Smooth muscle cell (in vitro differentiated cells): ENCODE results near the gene ITGA5. TPM values are rescaled to one million over a fixed set of nuclear protein-coding genes. Genes with fewer than 3 reads are reported as not detected.

Source experiments
- DNase-seq: peaks from one replicate; lab custom pipeline; 2025; ENCODE audit not compliant: unreplicated experiment; lab: John Stamatoyannopoulos, UW
- H2AFZ ChIP-seq: fragments of 200-600 bp; sonication (generic); 2 replicates; pipeline ENCODE4 v1.6.0; 2016; ENCODE audit warnings: antibody characterized with exemption, low read depth, mild to moderate bottlenecking
- H3F3A ChIP-seq: fragments of 200-600 bp; sonication (generic); 2 replicates; pipeline ENCODE4 v1.6.0; 2017; ENCODE audit warnings: antibody characterized with exemption, low read depth
- H3K27ac ChIP-seq: fragments of 200-600 bp; sonication (generic); 2 replicates; pipeline ENCODE4 v1.5.1; 2016; ENCODE audit warnings: low read depth, mild to moderate bottlenecking
- H3K27me3 ChIP-seq: fragments of 200-600 bp; sonication (generic); 2 replicates; pipeline ENCODE4 v1.6.1; 2016; ENCODE audit warnings: low read depth, mild to moderate bottlenecking
- H3K36me3 ChIP-seq: fragments of 200-600 bp; sonication (generic); 2 replicates; pipeline ENCODE4 v1.5.1; 2016; ENCODE audit warnings: low read depth
- H3K4me1 ChIP-seq: fragments of 200-600 bp; sonication (generic); 2 replicates; pipeline ENCODE4 v1.5.1; 2016; ENCODE audit warnings: low read depth
- H3K4me2 ChIP-seq: fragments of 200-600 bp; sonication (generic); 2 replicates; pipeline ENCODE4 v1.6.0; 2016; ENCODE audit warnings: mild to moderate bottlenecking
- H3K4me3 ChIP-seq: fragments of 200-600 bp; sonication (generic); 2 replicates; pipeline ENCODE4 v1.5.1; 2016; ENCODE audit warnings: mild to moderate bottlenecking
- H3K79me2 ChIP-seq: fragments of 200-600 bp; sonication (generic); 2 replicates; pipeline ENCODE4 v1.6.0; 2016; ENCODE audit warnings: low read depth, mild to moderate bottlenecking
- H3K9ac ChIP-seq: fragments of 200-600 bp; sonication (generic); 2 replicates; pipeline ENCODE4 v1.6.0; 2016; ENCODE audit warnings: low read depth
- H3K9me3 ChIP-seq: fragments of 200-600 bp; sonication (generic); replicated peaks from 2 replicates; pipeline ENCODE4 v1.5.1; 2016; ENCODE audit warnings: low read depth
- H4K20me1 ChIP-seq: fragments of 200-600 bp; sonication (generic); 2 replicates; pipeline ENCODE4 v1.6.0; 2016; ENCODE audit warnings: low read depth
- CTCF ChIP-seq: fragments of 200-600 bp; sonication (generic); IDR thresholded peaks from 2 replicates; pipeline ENCODE4 v1.5.1; 2017; ENCODE audit warnings: borderline replicate concordance, mild to moderate bottlenecking, antibody characterized with exemption; ENCODE audit not compliant: insufficient read depth, poor library complexity, severe bottlenecking
- WGBS: methylation state at CpG from one replicate; pipeline ENCODE4 v1.1.7; 2016; ENCODE audit warnings: low lambda C conversion rate; 5-methylcytosine and 5-hydroxymethylcytosine counted together
- polyA plus RNA-seq: library from polyadenylated mRNA; unstranded; fragments of >200 nt; fragmentation: Nextera tagmentation; extraction: Ambion mirVana; gene quantifications from 2 replicates; pipeline ENCODE4 v1.2.1, GENCODE V29; 2016
- total RNA-seq: library from RNA; depleted of rRNA; stranded (reverse); fragments of >200 nt; gene quantifications from 2 replicates; pipeline ENCODE4 v1.2.3, GENCODE V29; 2014

ITGA5 gene
- total and polyA plus RNA-seq, 2 experiments from 2014 or later, result 163 to 192 TPM

DNA sequence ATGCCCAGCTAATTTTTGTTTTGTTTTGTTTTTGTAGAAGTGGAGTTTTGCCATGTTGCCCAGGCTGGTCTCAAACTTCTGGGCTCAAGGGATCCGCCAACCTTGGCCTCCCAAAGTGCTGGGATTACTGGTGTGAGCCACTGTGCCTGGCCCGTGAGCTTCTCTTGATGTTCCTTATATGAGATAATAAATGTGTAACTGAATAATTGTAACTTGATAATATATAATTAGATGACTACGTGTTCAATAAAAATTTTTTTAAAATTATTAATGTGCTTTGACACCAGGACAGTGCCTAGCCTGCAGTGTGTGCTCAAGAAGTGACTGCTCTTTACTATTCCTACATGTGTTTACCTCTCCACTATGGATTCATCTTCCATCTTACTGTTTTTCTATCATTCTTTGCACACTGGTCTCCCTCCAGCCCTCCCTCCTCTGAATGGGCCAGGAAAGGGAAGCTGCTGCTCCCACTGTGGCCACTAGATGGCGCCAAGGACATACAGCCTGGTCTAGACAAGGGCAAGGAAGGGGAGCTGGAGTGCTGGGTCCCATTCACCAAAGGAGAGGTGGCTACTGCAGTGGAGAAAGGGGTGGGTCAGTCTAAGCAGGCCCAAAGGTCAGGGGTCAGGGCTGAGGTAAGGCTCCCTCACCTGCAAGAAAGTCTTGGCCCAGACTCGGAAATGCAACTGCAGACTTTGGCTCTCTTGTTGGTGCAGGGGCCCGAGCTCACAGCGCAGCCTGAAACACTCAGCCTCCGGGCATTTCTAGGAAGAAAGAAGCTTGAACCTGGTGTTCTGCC is 19.9 kb downstream of the ITGA5 start:
- Histone ChIP-seq H3K4me3 (no peak overlapping the region), H2AFZ (no peak overlapping the region), H3F3A (peaks cover 38% of the 10 kb centered on the region), H3K4me1 (no peaks in the 10 kb centered on the region), H3K36me3 (peaks cover 11% of the 10 kb centered on the region), H4K20me1 (peaks cover 15% of the 10 kb centered on the region), H3K9me3 (no peaks in the 10 kb centered on the region), H3K4me2 (no peak overlapping the region), H3K79me2 (no peaks in the 10 kb centered on the region), H3K27me3 (no peaks in the 10 kb centered on the region), H3K27ac (no peak overlapping the region), H3K9ac (no peak overlapping the region)
- peak; percentile 99 for TF ChIP-seq CTCF
- peak; percentile 76 for DNase-seq
- WGBS, result 74% methylated on average over 8 of the region's 8 CpGs

DNA sequence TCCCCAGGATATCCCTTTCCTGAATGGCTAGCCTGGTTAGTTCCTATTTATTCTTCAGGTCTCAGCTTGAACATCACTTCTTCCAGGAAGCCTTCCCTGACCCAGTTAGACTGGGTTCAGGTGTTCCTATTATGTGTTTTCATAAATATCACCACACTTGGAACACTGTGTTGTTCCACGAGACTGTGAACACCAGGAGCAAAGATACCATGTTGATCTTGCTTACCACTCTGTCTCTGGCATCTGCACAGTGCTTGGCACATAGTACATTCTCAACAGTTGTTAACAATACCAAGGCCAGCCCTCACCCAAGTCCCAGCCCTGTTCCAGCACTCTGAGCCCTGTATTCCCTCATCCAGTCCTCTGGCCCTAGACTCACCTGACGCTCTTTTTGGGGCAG is 20.8 kb downstream of the ITGA5 start:
- Histone ChIP-seq H3F3A (peaks cover 37% of the 10 kb centered on the region), H3K4me2 (no peak overlapping the region), H3K4me3 (no peak overlapping the region), H2AFZ (no peak overlapping the region), H3K36me3 (peaks cover 11% of the 10 kb centered on the region), H3K27me3 (no peaks in the 10 kb centered on the region), H3K27ac (no peak overlapping the region), H4K20me1 (peaks cover 13% of the 10 kb centered on the region), H3K79me2 (no peaks in the 10 kb centered on the region), H3K9ac (no peak overlapping the region), H3K9me3 (no peaks in the 10 kb centered on the region), H3K4me1 (peaks cover 8% of the 10 kb centered on the region)
- no peak for DNase-seq
- TF ChIP-seq CTCF, result no peak
- 100% methylated on average over 2 of the region's 2 CpGs for WGBS

DNA sequence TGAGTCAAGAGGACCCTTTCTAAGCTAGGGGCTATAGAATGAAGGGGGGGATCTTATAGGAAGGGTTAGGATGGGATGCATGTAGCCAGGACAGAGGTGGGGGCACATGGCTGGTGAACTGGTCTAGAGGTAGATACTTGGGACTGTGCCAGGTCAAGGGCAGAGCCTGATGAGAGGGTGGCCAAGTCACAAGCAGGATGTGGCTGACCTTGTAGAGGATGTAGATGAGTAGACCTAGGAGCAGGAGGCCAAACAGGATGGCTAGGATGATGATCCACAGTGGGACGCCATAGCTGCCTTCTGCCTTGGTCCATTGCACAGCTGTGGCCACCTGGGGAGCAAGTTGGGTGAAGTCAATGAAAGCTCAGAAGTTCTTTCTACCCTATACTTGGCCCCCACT is 21.9 kb downstream of the ITGA5 start:
- no peak for TF ChIP-seq CTCF

GRCh38 chr12:54395545-54395944 is 23.5 kb downstream of the ITGA5 start:
- Histone ChIP-seq H3K9ac (no peak overlapping the region), H3K4me3 (no peak overlapping the region), H3K9me3 (no peaks in the 10 kb centered on the region), H3K27ac (no peak overlapping the region), H3K4me2 (no peak overlapping the region), H3K79me2 (no peaks in the 10 kb centered on the region), H3F3A (peaks cover 12% of the 10 kb centered on the region), H2AFZ (no peak overlapping the region), H3K27me3 (no peaks in the 10 kb centered on the region), H3K36me3 (peaks cover 11% of the 10 kb centered on the region), H3K4me1 (peaks cover 11% of the 10 kb centered on the region), H4K20me1 (peaks cover 13% of the 10 kb centered on the region)
- no peak for TF ChIP-seq CTCF
- no peak for DNase-seq

More for the DNA sequence above, 21.9 kb downstream of the ITGA5 start:
- Histone ChIP-seq H3K4me1 (peaks cover 8% of the 10 kb centered on the region), H2AFZ (no peak overlapping the region), H3K9ac (no peak overlapping the region), H3F3A (peaks cover 27% of the 10 kb centered on the region), H3K9me3 (no peaks in the 10 kb centered on the region), H3K4me2 (no peak overlapping the region), H4K20me1 (peaks cover 13% of the 10 kb centered on the region), H3K36me3 (peaks cover 11% of the 10 kb centered on the region), H3K27ac (no peak overlapping the region), H3K27me3 (no peaks in the 10 kb centered on the region), H3K4me3 (no peak overlapping the region), H3K79me2 (no peaks in the 10 kb centered on the region)
- no peak for DNase-seq
- 94% methylated on average over 1 of the region's 1 CpG for WGBS
